ENCODE measurements around the gene PDE1A.

Gene PDE1A

GRCh38 chr2:182426918-182427240 lies at the start of gene PDE1A:
TSS of gene PDE1A (minus strand) at chr2:182427036.
- Mint-ChIP-seq H3K27me3 (no peaks in the 10 kb centered on the region), H3K4me1 (no peaks in the 10 kb centered on the region), H3K9me3 (peaks cover 5% of the 10 kb centered on the region), H3K4me3 (no peak within 1 kb of the TSS), H3K36me3 (no peaks in the 10 kb centered on the region), H3K27ac (no peak within 1 kb of the TSS)

- Mint-ChIP-seq H3K4me1 (no peaks in the 10 kb centered on the region), H3K4me3 (no peak overlapping the region), H3K27me3 (no peaks in the 10 kb centered on the region), H3K36me3 (no peaks in the 10 kb centered on the region), H3K9me3 (peaks cover 13% of the 10 kb centered on the region), H3K27ac (no peak overlapping the region)
These were observed 46.8 kb upstream of the PDE1A start for GRCh38 chr2:182473635-182474034.

GRCh38 chr2:182463760-182464159 lies 36.9 kb upstream of the PDE1A start:
- H3K4me1 Mint-ChIP-seq, result no peaks in the 10 kb centered on the region
- H3K36me3 Mint-ChIP-seq, result no peaks in the 10 kb centered on the region
- no peaks in the 10 kb centered on the region for H3K27me3 Mint-ChIP-seq
- H3K27ac Mint-ChIP-seq, result no peak overlapping the region
- no peaks in the 10 kb centered on the region for H3K9me3 Mint-ChIP-seq
- H3K4me3 Mint-ChIP-seq, result no peak overlapping the region

GRCh38 chr2:182456784-182457183 lies 29.9 kb upstream of the PDE1A start:
- no peak overlapping the region for H3K4me3 Mint-ChIP-seq
- no peak overlapping the region for H3K27ac Mint-ChIP-seq
- no peaks in the 10 kb centered on the region for H3K27me3 Mint-ChIP-seq
- H3K9me3 Mint-ChIP-seq, result no peaks in the 10 kb centered on the region
- no peaks in the 10 kb centered on the region for H3K36me3 Mint-ChIP-seq
- H3K4me1 Mint-ChIP-seq, result no peaks in the 10 kb centered on the region

- H3K27ac Mint-ChIP-seq, result no peak overlapping the region
- no peaks in the 10 kb centered on the region for H3K9me3 Mint-ChIP-seq
- no peaks in the 10 kb centered on the region for H3K27me3 Mint-ChIP-seq
- no peaks in the 10 kb centered on the region for H3K36me3 Mint-ChIP-seq
- no peaks in the 10 kb centered on the region for H3K4me1 Mint-ChIP-seq
- no peak overlapping the region for H3K4me3 Mint-ChIP-seq
These were observed 25.7 kb upstream of the PDE1A start for GRCh38 chr2:182452456-182452990.

- Mint-ChIP-seq H3K4me1 (no peaks in the 10 kb centered on the region), H3K4me3 (no peak overlapping the region), H3K27ac (no peak overlapping the region), H3K27me3 (no peaks in the 10 kb centered on the region), H3K36me3 (no peaks in the 10 kb centered on the region), H3K9me3 (peaks cover 7% of the 10 kb centered on the region)
These were observed 21.5 kb upstream of the PDE1A start for GRCh38 chr2:182448371-182448770.

- H3K9me3 Mint-ChIP-seq, result peaks cover 7% of the 10 kb centered on the region
- no peak overlapping the region for H3K27ac Mint-ChIP-seq
- H3K4me1 Mint-ChIP-seq, result no peaks in the 10 kb centered on the region
- no peaks in the 10 kb centered on the region for H3K36me3 Mint-ChIP-seq
- no peaks in the 10 kb centered on the region for H3K27me3 Mint-ChIP-seq
- H3K4me3 Mint-ChIP-seq, result no peak overlapping the region
These were observed 21.0 kb upstream of the PDE1A start for GRCh38 chr2:182447863-182448262.

- Mint-ChIP-seq H3K4me3 (no peak overlapping the region), H3K27ac (no peak overlapping the region), H3K27me3 (no peaks in the 10 kb centered on the region), H3K4me1 (no peaks in the 10 kb centered on the region), H3K36me3 (no peaks in the 10 kb centered on the region), H3K9me3 (peaks cover 7% of the 10 kb centered on the region)
These were observed 20.3 kb upstream of the PDE1A start for GRCh38 chr2:182447163-182447562.

GRCh38 chr2:182446087-182446486 lies 19.3 kb upstream of the PDE1A start:
- peaks cover 7% of the 10 kb centered on the region for H3K9me3 Mint-ChIP-seq
- no peaks in the 10 kb centered on the region for H3K36me3 Mint-ChIP-seq
- no peaks in the 10 kb centered on the region for H3K27me3 Mint-ChIP-seq
- no peaks in the 10 kb centered on the region for H3K4me1 Mint-ChIP-seq
- no peak overlapping the region for H3K4me3 Mint-ChIP-seq
- no peak overlapping the region for H3K27ac Mint-ChIP-seq

GRCh38 chr2:182445391-182445965 lies 18.6 kb upstream of the PDE1A start:
- no peaks in the 10 kb centered on the region for H3K36me3 Mint-ChIP-seq
- H3K4me1 Mint-ChIP-seq, result no peaks in the 10 kb centered on the region
- H3K9me3 Mint-ChIP-seq, result peaks cover 7% of the 10 kb centered on the region
- H3K27ac Mint-ChIP-seq, result no peak overlapping the region
- no peak overlapping the region for H3K4me3 Mint-ChIP-seq
- H3K27me3 Mint-ChIP-seq, result no peaks in the 10 kb centered on the region

GRCh38 chr2:182444806-182445205 lies 18.0 kb upstream of the PDE1A start:
- H3K27ac Mint-ChIP-seq, result no peak overlapping the region
- H3K4me3 Mint-ChIP-seq, result no peak overlapping the region
- H3K9me3 Mint-ChIP-seq, result peaks cover 7% of the 10 kb centered on the region
- no peaks in the 10 kb centered on the region for H3K4me1 Mint-ChIP-seq
- no peaks in the 10 kb centered on the region for H3K27me3 Mint-ChIP-seq
- H3K36me3 Mint-ChIP-seq, result no peaks in the 10 kb centered on the region

GRCh38 chr2:182444170-182444569 lies 17.3 kb upstream of the PDE1A start:
- H3K36me3 Mint-ChIP-seq, result no peaks in the 10 kb centered on the region
- H3K27me3 Mint-ChIP-seq, result no peaks in the 10 kb centered on the region
- H3K9me3 Mint-ChIP-seq, result peaks cover 7% of the 10 kb centered on the region
- no peaks in the 10 kb centered on the region for H3K4me1 Mint-ChIP-seq
- no peak overlapping the region for H3K27ac Mint-ChIP-seq
- H3K4me3 Mint-ChIP-seq, result no peak overlapping the region

GRCh38 chr2:182436252-182436651 lies 9.4 kb upstream of the PDE1A start:
- Mint-ChIP-seq H3K36me3 (no peaks in the 10 kb centered on the region), H3K27ac (no peak overlapping the region), H3K4me3 (no peak overlapping the region), H3K4me1 (no peaks in the 10 kb centered on the region), H3K9me3 (peaks cover under 1% of the 10 kb centered on the region), H3K27me3 (no peaks in the 10 kb centered on the region)

GRCh38 chr2:182435754-182436153 lies 8.9 kb upstream of the PDE1A start:
- Mint-ChIP-seq H3K4me1 (no peaks in the 10 kb centered on the region), H3K4me3 (no peak overlapping the region), H3K36me3 (no peaks in the 10 kb centered on the region), H3K9me3 (peaks cover 5% of the 10 kb centered on the region), H3K27me3 (no peaks in the 10 kb centered on the region), H3K27ac (no peak overlapping the region)

GRCh38 chr2:182432051-182432450 lies 5.2 kb upstream of the PDE1A start:
- H3K4me3 Mint-ChIP-seq, result no peak overlapping the region
- peaks cover 5% of the 10 kb centered on the region for H3K9me3 Mint-ChIP-seq
- no peak overlapping the region for H3K27ac Mint-ChIP-seq
- H3K27me3 Mint-ChIP-seq, result no peaks in the 10 kb centered on the region
- no peaks in the 10 kb centered on the region for H3K4me1 Mint-ChIP-seq
- no peaks in the 10 kb centered on the region for H3K36me3 Mint-ChIP-seq

- H3K27me3 Mint-ChIP-seq, result no peaks in the 10 kb centered on the region
- H3K9me3 Mint-ChIP-seq, result peaks cover 5% of the 10 kb centered on the region
- no peak overlapping the region for H3K27ac Mint-ChIP-seq
- no peaks in the 10 kb centered on the region for H3K36me3 Mint-ChIP-seq
- no peak overlapping the region for H3K4me3 Mint-ChIP-seq
- H3K4me1 Mint-ChIP-seq, result no peaks in the 10 kb centered on the region
These were observed 1.6 kb upstream of the PDE1A start for GRCh38 chr2:182428476-182428875.

All from activated naive CD4-positive, alpha-beta T cell treated with anti-CD3 and anti-CD28 coated beads, Interleukin-2, amount 50 U/mL, for 24 hours (primary cell).